Cerebellar nuclear complex (tissue), 1 donor: ENCODE results near the gene C3orf22.

Source experiments
- DNase-seq, 2 experiments: peaks; one replicate each; lab custom pipeline; 2025; lab: John Stamatoyannopoulos, UW

C3orf22 gene

GRCh38 chr3:126556637-126557414, 1.9 kb downstream of the C3orf22 start:
- no peak for DNase-seq

DNA sequence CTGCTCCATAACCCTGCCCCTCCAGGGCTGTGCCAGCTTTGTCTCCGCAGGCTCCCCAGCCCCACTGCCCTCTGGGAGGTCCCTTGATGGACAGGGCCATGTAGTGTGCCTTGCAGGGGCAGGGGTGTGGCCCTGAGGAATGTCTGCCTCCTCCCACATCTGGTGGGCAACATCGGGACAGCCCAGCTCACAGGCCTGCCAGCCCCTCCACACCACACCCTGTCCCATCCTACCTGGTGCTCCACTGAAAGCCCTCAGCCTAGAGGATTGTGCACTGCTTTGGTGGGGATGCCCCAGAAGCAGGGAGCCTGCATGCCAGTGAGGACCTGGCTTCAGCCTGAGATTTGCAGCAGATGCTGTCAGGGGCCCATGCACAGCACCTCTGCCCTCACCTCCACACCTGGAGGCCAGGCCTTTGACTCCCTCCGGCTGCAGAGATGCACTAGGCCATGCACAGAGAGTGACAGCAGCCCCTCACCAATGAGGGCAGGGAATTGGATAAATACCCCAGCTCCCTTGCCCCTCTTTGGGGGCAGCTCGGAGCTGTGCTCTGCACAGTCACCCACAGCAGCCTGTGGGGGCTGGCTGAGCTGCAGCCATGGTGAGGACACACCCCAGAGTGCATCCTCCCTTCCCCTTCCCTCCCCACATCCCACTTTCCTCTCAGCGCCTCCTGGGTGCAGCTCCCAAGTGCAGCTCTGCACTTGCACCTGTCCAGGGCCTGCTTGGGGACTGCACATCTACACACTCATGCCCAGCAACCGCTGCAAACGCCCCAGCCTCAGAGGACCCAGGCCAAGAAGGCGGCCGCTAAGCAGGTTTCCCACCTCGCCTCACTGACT, 2.7 kb downstream of the C3orf22 start:
- no peak for DNase-seq

- no peak for DNase-seq
Observed at GRCh38 chr3:126554560-126555525, 3.9 kb downstream of the C3orf22 start.

- no peak for DNase-seq
Observed at GRCh38 chr3:126553284-126554084, 5.2 kb downstream of the C3orf22 start.

- no peak for DNase-seq
Observed at GRCh38 chr3:126552688-126553283, 5.9 kb downstream of the C3orf22 start.

DNA sequence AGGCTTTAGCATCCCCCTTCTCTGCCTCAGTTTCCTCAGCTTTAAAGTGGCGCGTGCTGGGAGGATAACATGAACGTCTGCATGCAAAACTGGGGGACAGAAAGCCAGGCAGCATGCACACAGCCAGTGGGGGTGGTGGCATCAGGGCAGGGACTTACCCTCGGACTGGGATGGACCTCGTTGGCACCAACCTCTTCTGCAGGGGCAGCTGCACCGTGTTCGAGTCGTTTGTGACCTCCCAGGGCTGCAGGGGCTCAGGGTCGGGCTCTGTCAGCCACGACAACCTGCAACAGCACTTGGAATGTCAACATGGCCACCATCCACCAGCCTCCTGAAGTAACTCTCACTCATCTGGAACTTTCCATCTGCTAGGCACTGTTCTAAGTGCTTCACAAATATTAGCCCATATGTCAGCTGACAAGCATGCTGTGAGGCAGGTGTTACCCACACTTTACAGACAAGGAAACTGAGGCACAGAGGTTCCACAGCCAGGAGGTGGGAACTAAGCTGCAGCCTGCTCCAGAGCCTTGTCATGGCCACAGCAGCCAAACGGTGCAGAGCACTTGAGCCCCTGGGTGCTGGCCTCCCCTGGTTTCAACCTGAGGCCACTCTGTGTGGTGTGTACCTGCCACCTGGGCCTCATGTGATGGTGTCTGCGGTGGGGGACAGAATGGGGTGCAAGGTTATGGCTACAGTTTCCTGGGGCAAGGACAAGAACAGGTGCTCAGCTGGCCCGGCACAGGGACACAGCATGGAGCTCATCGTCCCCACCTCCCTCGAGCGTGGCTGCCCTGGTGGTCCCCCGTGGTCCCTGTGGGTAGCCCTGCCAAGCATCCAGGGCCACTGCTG, 6.7 kb downstream of the C3orf22 start:
- no peak for DNase-seq

GRCh38 chr3:126551121-126551838, 7.5 kb downstream of the C3orf22 start:
- DNase-seq = peak in 1 of 2 experiments; percentile 5

- DNase-seq = no peak
Observed at GRCh38 chr3:126550488-126551051, 8.2 kb downstream of the C3orf22 start.

DNA sequence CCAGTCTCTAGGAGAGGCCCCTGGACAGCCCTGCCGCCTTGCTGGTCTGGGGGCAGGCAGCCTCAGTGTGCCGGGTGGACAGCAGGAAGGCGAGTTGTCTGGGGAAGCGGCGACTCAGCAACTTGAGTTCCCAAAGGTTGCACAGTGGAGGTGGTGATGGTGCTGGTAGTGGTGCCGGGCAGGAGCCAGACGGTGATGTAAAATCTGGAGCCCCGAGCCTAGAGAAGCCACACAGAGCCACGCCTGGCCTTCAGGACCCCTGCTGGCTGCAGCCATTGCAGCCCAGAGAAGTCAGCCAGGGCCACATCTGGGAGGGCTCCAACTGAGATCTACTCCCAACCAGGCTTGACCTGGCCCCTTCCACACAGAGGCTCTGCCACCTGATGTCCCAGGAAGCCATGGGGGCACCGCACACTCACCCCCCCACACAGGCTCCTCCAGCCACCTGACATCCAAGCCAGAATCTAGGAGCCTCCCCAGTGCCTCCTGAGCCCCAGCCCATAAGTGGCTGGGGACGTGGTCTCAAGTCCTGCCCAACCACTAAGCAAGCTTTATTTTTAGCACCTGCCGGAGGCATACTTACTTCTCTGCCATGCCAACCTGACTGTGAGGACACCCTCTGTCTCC, 8.8 kb downstream of the C3orf22 start:
- DNase-seq = no peak

- DNase-seq = no peak
Observed at GRCh38 chr3:126548556-126549466, 9.9 kb downstream of the C3orf22 start.

- no peak for DNase-seq
Observed at GRCh38 chr3:126547721-126548120, 11.0 kb downstream of the C3orf22 start.

DNA sequence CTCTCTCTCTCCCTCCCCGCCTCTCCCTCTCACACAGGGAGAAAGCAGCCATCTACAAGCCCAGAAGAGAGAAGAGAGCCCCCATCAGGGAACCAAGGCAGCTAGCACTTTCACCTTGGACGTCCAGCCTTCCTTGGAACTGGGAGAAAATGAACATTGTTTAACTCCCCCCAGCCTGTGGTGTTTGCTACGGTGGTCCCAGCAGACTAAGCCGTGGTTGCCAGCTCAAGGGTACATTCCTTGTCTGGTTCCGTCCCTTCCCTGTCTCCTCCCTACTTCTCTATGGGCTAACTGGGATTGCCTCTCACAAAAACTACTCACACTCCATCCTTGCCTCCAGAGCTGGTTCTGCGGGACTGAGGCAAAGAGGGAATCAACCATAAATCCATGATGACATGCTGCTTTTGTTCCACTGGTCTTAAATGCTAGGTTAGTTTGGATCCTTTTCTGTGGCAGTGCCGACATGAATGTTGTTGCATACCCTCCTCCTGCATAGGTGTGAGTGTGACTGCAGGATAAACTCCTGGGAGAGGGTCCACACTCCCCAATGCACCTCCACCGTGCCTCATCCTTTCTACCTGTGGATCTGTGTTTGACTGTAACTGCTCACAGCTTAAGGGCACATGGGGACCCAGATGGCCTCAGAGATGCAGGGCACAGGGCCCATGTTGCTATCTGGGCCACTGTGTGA, 12.0 kb downstream of the C3orf22 start:
- no peak for DNase-seq

GRCh38 chr3:126546013-126546412, 12.7 kb downstream of the C3orf22 start:
- DNase-seq = no peak

- DNase-seq = no peak
Observed at GRCh38 chr3:126545544-126545943, 13.2 kb downstream of the C3orf22 start.

DNA sequence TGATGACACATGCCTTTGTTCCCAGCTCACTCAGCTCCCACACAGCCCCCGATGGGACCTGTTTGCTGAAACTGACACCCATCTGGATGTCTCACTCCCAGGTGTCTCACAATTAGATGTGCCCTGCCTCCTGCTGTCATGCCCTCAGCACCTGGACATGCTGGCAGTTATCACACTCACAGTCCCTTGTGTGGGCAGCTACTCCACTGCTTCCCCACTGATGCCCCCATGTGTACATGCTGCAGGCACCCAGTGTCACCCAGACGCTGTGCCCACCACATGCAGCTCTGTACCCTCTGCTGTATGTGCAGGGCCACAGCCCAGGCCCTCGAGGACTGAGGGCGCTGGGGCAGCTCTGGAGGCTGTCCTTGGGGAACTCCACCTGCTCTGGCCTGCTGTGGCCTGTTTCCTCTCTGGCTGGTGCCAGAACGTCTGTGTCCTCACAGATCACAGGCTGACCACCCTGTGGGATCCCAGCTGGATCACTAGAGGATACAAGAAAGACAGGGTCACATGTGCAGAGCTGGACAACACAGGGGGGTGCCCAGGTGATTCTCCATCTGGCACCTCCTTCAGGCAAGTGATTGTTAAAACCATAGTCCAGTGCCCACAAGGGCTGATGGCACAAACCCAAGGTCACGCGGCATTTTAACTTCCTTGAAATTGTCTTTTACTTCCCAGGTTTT, 14.0 kb downstream of the C3orf22 start:
- DNase-seq = no peak

- no peak for DNase-seq
Observed at GRCh38 chr3:126543457-126544061, 15.2 kb downstream of the C3orf22 start.
